ENCODE measurements around the gene TRAPPC8.

- TF ChIP-seq FOXM1 (CRISPR knock-in tag; IDR thresholded peaks at IDR 0.05) (no peak), ARNT (IDR thresholded peaks at IDR 0.05) (no peak), ZNF619 (CRISPR knock-in tag; IDR thresholded peaks at IDR 0.05) (no peak), CTCF (CRISPR knock-in tag; IDR thresholded peaks at IDR 0.05) (no peak), ZNF629 (CRISPR knock-in tag; conservative IDR thresholded peaks at IDR 0.05) (no peak), ATF3 (CRISPR knock-in tag; IDR thresholded peaks at IDR 0.05) (no peak), NR3C1 (CRISPR knock-in tag; IDR thresholded peaks at IDR 0.05) (no peak)
These were observed 62.6 kb downstream of the TRAPPC8 start for GRCh38 chr18:31880186-31880898.
